COR-L47 (cell line): ENCODE results near the gene RASA1.
"Not testable (repeated sequence)": the region's sequence is repeated elsewhere in the genome, so short reads cannot be mapped to it uniquely, and the experiment has no call there.

ENCODE experiments used
- DNase-seq: peaks from one replicate; lab custom pipeline; 2025; lab: John Stamatoyannopoulos, UW

RASA1 gene

GRCh38 chr5:87282269-87282668, 14.6 kb downstream of the RASA1 start:
- DNase-seq, result no peak

- DNase-seq, result not testable (repeated sequence)
Measured at GRCh38 chr5:87287266-87287665, 19.6 kb downstream of the RASA1 start.

- no peak for DNase-seq
Measured at GRCh38 chr5:87298692-87299362, 31.1 kb downstream of the RASA1 start.

GRCh38 chr5:87300176-87300575, 32.5 kb downstream of the RASA1 start:
- DNase-seq, result no peak

- DNase-seq, result no peak
Measured at GRCh38 chr5:87300744-87301143, 33.1 kb downstream of the RASA1 start.

- no peak for DNase-seq
Measured at GRCh38 chr5:87302061-87302460, 34.4 kb downstream of the RASA1 start.

GRCh38 chr5:87303324-87303723, 35.6 kb downstream of the RASA1 start:
- no peak for DNase-seq

- DNase-seq, result not testable (repeated sequence)
Measured at GRCh38 chr5:87306090-87306489, 38.4 kb downstream of the RASA1 start.

GRCh38 chr5:87307796-87308423, 40.2 kb downstream of the RASA1 start:
- no peak for DNase-seq

- DNase-seq, result no peak
Measured at GRCh38 chr5:87311405-87312279, 44.0 kb downstream of the RASA1 start.

- DNase-seq, result no peak
Measured at GRCh38 chr5:87313216-87313615, 45.5 kb downstream of the RASA1 start.

GRCh38 chr5:87319469-87319868, 51.8 kb downstream of the RASA1 start:
- DNase-seq, result no peak

GRCh38 chr5:87321605-87322004, 53.9 kb downstream of the RASA1 start:
- DNase-seq, result no peak

GRCh38 chr5:87322381-87322780, 54.7 kb downstream of the RASA1 start:
- DNase-seq, result no peak

- DNase-seq, result no peak
Measured at GRCh38 chr5:87327998-87328397, 60.3 kb downstream of the RASA1 start.

GRCh38 chr5:87329114-87329513, 61.4 kb downstream of the RASA1 start:
- no peak for DNase-seq

GRCh38 chr5:87339986-87340385, 72.3 kb downstream of the RASA1 start:
- no peak for DNase-seq

GRCh38 chr5:87340716-87341115, 73.0 kb downstream of the RASA1 start:
- no peak for DNase-seq

- no peak for DNase-seq
Measured at GRCh38 chr5:87347272-87347671, 79.6 kb downstream of the RASA1 start.

- DNase-seq, result no peak
Measured at GRCh38 chr5:87347841-87348240, 80.2 kb downstream of the RASA1 start.

GRCh38 chr5:87354496-87354895, 86.8 kb downstream of the RASA1 start:
- no peak for DNase-seq

GRCh38 chr5:87359106-87359505, 91.4 kb downstream of the RASA1 start:
- no peak for DNase-seq

- DNase-seq, result no peak
Measured at GRCh38 chr5:87360132-87360531, 92.4 kb downstream of the RASA1 start.
